Measurements from ENCODE around the gene AUP1. TPM values are rescaled to one million over a fixed set of nuclear protein-coding genes. Genes with fewer than 3 reads are reported as not detected.
A peak's percentile ranks its signal among the peaks of the same experiment; 100 is the strongest.

The AUP1 gene
- total RNA-seq, 1 experiment from 2014 or later: 91.5 TPM

- no peak within 1 kb of the TSS for H2BK20ac ChIP-seq (ENCODE audit: low read depth, low read length, poor library complexity, severe bottlenecking)
- H4K91ac ChIP-seq (ENCODE audit: insufficient read length, low read depth, low read length): no peak within 1 kb of the TSS
- H3K14ac ChIP-seq (ENCODE audit: insufficient read depth, low read length): no peak within 1 kb of the TSS
- TF ChIP-seq, protein P1, sequence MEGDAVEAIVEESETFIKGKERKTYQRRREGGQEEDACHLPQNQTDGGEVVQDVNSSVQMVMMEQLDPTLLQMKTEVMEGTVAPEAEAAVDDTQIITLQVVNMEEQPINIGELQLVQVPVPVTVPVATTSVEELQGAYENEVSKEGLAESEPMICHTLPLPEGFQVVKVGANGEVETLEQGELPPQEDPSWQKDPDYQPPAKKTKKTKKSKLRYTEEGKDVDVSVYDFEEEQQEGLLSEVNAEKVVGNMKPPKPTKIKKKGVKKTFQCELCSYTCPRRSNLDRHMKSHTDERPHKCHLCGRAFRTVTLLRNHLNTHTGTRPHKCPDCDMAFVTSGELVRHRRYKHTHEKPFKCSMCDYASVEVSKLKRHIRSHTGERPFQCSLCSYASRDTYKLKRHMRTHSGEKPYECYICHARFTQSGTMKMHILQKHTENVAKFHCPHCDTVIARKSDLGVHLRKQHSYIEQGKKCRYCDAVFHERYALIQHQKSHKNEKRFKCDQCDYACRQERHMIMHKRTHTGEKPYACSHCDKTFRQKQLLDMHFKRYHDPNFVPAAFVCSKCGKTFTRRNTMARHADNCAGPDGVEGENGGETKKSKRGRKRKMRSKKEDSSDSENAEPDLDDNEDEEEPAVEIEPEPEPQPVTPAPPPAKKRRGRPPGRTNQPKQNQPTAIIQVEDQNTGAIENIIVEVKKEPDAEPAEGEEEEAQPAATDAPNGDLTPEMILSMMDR (conservative IDR thresholded peaks at IDR 0.05): no peak
- Mint-ChIP-seq H3K27me3 (ENCODE audit: low read depth) (peaks cover 28% of the 10 kb centered on the region), H3K9me3 (no peaks in the 10 kb centered on the region; a peak in 1 of 5 replicates), H3K36me3 (ENCODE audit: insufficient read depth in 1 of 3, low read depth in 3 of 3) (peaks cover 23 to 35% (median 30%) of the 10 kb centered on the region in 3 experiments), H3K4me3 (peak within 1 kb of the TSS; percentile 30 to 63; a peak in 4 of 5 replicates), H3K27ac (peak within 1 kb of the TSS in 1 of 3 experiments; percentile 55; a peak in 2 of 7 replicates), H3K4me1 (peaks cover 17 to 19% of the 10 kb centered on the region in 2 experiments)
- no peak within 1 kb of the TSS for H2BK12ac ChIP-seq (ENCODE audit: insufficient read length, low read depth, low read length)
- peaks cover 15% of the 10 kb centered on the region for H3K23me2 ChIP-seq (ENCODE audit: insufficient read length, low read depth, low read length, poor library complexity, severe bottlenecking)
- no peaks in the 10 kb centered on the region for H4K20me1 ChIP-seq (ENCODE audit: control insufficient read depth, insufficient read depth, insufficient read length)
- no peak within 1 kb of the TSS for H2BK15ac ChIP-seq (ENCODE audit: low read depth, low read length)
- no peak within 1 kb of the TSS for H4K5ac ChIP-seq (ENCODE audit: insufficient read length, low read depth, low read length)
- no peak within 1 kb of the TSS for H3K4me2 ChIP-seq (ENCODE audit: insufficient read depth, insufficient read length, low read length)
- H2AFZ ChIP-seq (ENCODE audit: low read length): no peak within 1 kb of the TSS
- H4K8ac ChIP-seq (replicated peaks; ENCODE audit: insufficient read length, low read depth, low read length): no peak within 1 kb of the TSS
- WGBS (ENCODE audit: extremely low coverage, insufficient read length, low lambda C conversion rate): no CpG with 5 or more reads among the region's 11 CpGs
- H3K4ac ChIP-seq (ENCODE audit: low read depth, low read length): no peak within 1 kb of the TSS
- peaks cover 3% of the 10 kb centered on the region; the same call in 1 of the 2 replicates for H3K27me3 ChIP-seq (ENCODE audit: insufficient read depth, low read length)
- H2BK120ac ChIP-seq (ENCODE audit: low read depth, low read length, poor library complexity, severe bottlenecking): no peak within 1 kb of the TSS
- H3K27ac ChIP-seq (ENCODE audit: insufficient read length, low read depth, low read length): no peak within 1 kb of the TSS
- no peak within 1 kb of the TSS for H2BK5ac ChIP-seq (ENCODE audit: insufficient read length, low read length)
- no peak within 1 kb of the TSS for H3K18ac ChIP-seq (ENCODE audit: insufficient read length, low read depth, low read length)
- H3K56ac ChIP-seq (ENCODE audit: insufficient read length, low read depth, low read length): no peak within 1 kb of the TSS
- no peaks in the 10 kb centered on the region for H3K9me3 ChIP-seq (ENCODE audit: control insufficient read depth, low read depth, low read length)
- no peak within 1 kb of the TSS for H3K9ac ChIP-seq (ENCODE audit: extremely low read depth, insufficient read length, low read length)
- H3K4me1 ChIP-seq (ENCODE audit: insufficient read depth, low read length): peaks cover 4% of the 10 kb centered on the region; the same call in 1 of the 2 replicates
- H3T11ph ChIP-seq (ENCODE audit: low read length): no peak within 1 kb of the TSS
- peaks cover 4% of the 10 kb centered on the region for H3K79me1 ChIP-seq (ENCODE audit: insufficient read depth, low read depth, low read length, poor library complexity, severe bottlenecking)
- peak; percentile 78 for DNase-seq
- H2AK5ac ChIP-seq (ENCODE audit: insufficient read length, low read length): no peak within 1 kb of the TSS
- peaks cover 4% of the 10 kb centered on the region; the same call in 1 of the 2 replicates for H3K79me2 ChIP-seq (ENCODE audit: insufficient read depth, low read length)
- no peak within 1 kb of the TSS for H3K23ac ChIP-seq (ENCODE audit: insufficient read length, low read depth, low read length)
Observed at GRCh38 chr2:74525717-74526648, 3.5 kb downstream of the AUP1 start, which contains the start of gene DQX1. Gene DQX1 (minus strand): TSS chr2:74526231. CDS start chr2:74525729, 502 bp downstream.

Data from H9 (cell line).